PC-3 (cell line): ENCODE measurements around the gene LRFN5. TPM values are rescaled to one million over a fixed set of nuclear protein-coding genes. Genes with fewer than 3 reads are reported as not detected.
"Not testable (repeated sequence)": the region's sequence is repeated elsewhere in the genome, so short reads cannot be mapped to it uniquely, and the experiment has no call there.

Source experiments
- ATAC-seq: fragments of 200-7000 bp; cut with Tn5 transposase; 2 replicates; pipeline ENCODE4 v1.9.1; 2020; ENCODE audit warnings: mild to moderate bottlenecking, moderate library complexity
- BruUV-seq: library from RNA; stranded (reverse); fragments of 400-500 nt; replicated peaks from 2 replicates; lab custom pipeline; 2021; lab: Mats Ljungman, UMichigan
- CTCF ChIA-PET: fragments of 300-600 bp; sonication (Branson Sonifier 250); formaldehyde crosslinking; loops from one replicate; lab custom pipeline; 2022; ENCODE audit warnings: antibody characterized with exemption; lab: Charles Lee
- POLR2A ChIA-PET: fragments of 300-600 bp; sonication (Branson Sonifier 250); formaldehyde crosslinking; loops from one replicate; lab custom pipeline; 2022; ENCODE audit warnings: antibody characterized with exemption; ENCODE audit not compliant: unreplicated experiment; lab: Charles Lee
- DNase-seq: peaks from one replicate; pipeline ENCODE4 v3.0.0-alpha.2; 2015
- H2AFZ ChIP-seq: fragments of 300-600 bp; sonication (generic); 2 replicates; pipeline ENCODE4 v1.6.0; 2016; ENCODE audit warnings: antibody characterized with exemption, low read length
- H3F3A ChIP-seq: fragments of 300-600 bp; sonication (generic); one replicate; pipeline ENCODE4 v1.6.0; 2017; ENCODE audit warnings: antibody characterized with exemption, low read length, control low read depth, mild to moderate bottlenecking; ENCODE audit not compliant: unreplicated experiment
- H3K27ac ChIP-seq: fragments of 300-600 bp; sonication (generic); 2 replicates; pipeline ENCODE4 v1.5.1; 2016; ENCODE audit warnings: mild to moderate bottlenecking, low read length
- H3K27me3 ChIP-seq: fragments of 300-600 bp; sonication (generic); 2 replicates; pipeline ENCODE4 v1.6.1; 2016; ENCODE audit warnings: low read length, mixed read lengths
- H3K36me3 ChIP-seq: fragments of 300-600 bp; sonication (generic); 2 replicates; pipeline ENCODE4 v1.6.1; 2016; ENCODE audit warnings: low read depth, mixed run types, low read length, mixed read lengths
- H3K4me1 ChIP-seq: fragments of 300-600 bp; sonication (generic); 2 replicates; pipeline ENCODE4 v1.5.1; 2016; ENCODE audit warnings: low read length; ENCODE audit not compliant: insufficient read depth
- H3K4me2 ChIP-seq: fragments of 300-600 bp; sonication (generic); 2 replicates; pipeline ENCODE4 v1.6.0; 2016; ENCODE audit warnings: low read length
- H3K4me3 ChIP-seq: fragments of 300-600 bp; sonication (generic); 2 replicates; pipeline ENCODE4 v1.5.1; 2016; ENCODE audit warnings: mild to moderate bottlenecking, low read length, mixed read lengths
- H3K79me2 ChIP-seq: fragments of 300-600 bp; sonication (generic); 2 replicates; pipeline ENCODE4 v1.6.1; 2017; ENCODE audit warnings: low read length, mixed read lengths
- H3K9ac ChIP-seq: fragments of 300-600 bp; sonication (generic); 2 replicates; pipeline ENCODE4 v1.6.0; 2016; ENCODE audit warnings: mild to moderate bottlenecking, low read length
- H3K9me2 ChIP-seq: fragments of 300-600 bp; sonication (generic); replicated peaks from 2 replicates; pipeline ENCODE4 v1.6.1; 2016; ENCODE audit warnings: mixed run types, low read length, mixed read lengths
- H3K9me3 ChIP-seq: fragments of 300-600 bp; sonication (generic); 2 replicates; pipeline ENCODE4 v1.6.1; 2016; ENCODE audit warnings: low read length, mixed read lengths
- H4K20me1 ChIP-seq: fragments of 300-600 bp; sonication (generic); 2 replicates; pipeline ENCODE4 v1.6.1; 2016; ENCODE audit warnings: low read length, mixed read lengths
- CTCF ChIP-seq: fragments of 300-600 bp; sonication (generic); conservative IDR thresholded peaks from 2 replicates; pipeline ENCODE4 v1.5.1; 2017; ENCODE audit warnings: antibody characterized with exemption, low read depth, mild to moderate bottlenecking, low read length
- EZH2 ChIP-seq: fragments of 300-600 bp; sonication (generic); IDR thresholded peaks from one replicate; pipeline ENCODE4 v1.6.1; 2017; ENCODE audit warnings: antibody characterized with exemption, mild to moderate bottlenecking, low read length; ENCODE audit not compliant: unreplicated experiment
- EZH2phosphoT487 ChIP-seq: fragments of 300-600 bp; sonication (generic); IDR thresholded peaks from 2 replicates; pipeline ENCODE4 v1.6.1; 2018; ENCODE audit warnings: mild to moderate bottlenecking, antibody characterized with exemption, low read length, borderline replicate concordance
- intact Hi-C: fragments of 100-400 bp; cut with micrococcal nuclease; formaldehyde crosslinking; loops from 2 replicates; pipeline ENCODE4 v1.9.0; 2023
- total RNA-seq: library from RNA; depleted of rRNA; stranded (reverse); fragments of >200 nt; gene quantifications from 2 replicates; pipeline ENCODE4 v1.2.3, GENCODE V29; 2014

Gene LRFN5
- total RNA-seq, 1 experiment from 2014 or later, result not detected

GRCh38 chr14:41597647-41598046, 9.0 kb upstream of the LRFN5 start:
- Histone ChIP-seq H3K79me2 (no peaks in the 10 kb centered on the region), H3K4me2 (no peak overlapping the region), H4K20me1 (no peaks in the 10 kb centered on the region), H3K4me3 (no peak overlapping the region), H3K36me3 (no peaks in the 10 kb centered on the region), H3K27me3 (peaks cover 4% of the 10 kb centered on the region; the same call in 1 of the 2 replicates), H3K9ac (no peak overlapping the region), H3K27ac (no peak overlapping the region), H3K4me1 (no peaks in the 10 kb centered on the region), H3F3A (no peaks in the 10 kb centered on the region), H2AFZ (no peak overlapping the region), H3K9me2 (no peaks in the 10 kb centered on the region), H3K9me3 (no peaks in the 10 kb centered on the region)
- CTCF ChIA-PET, result interaction anchor here (0.6 kb wide), 1 partner anchor 823 kb away, joined by 4 read pairs; no protein-coding TSS in a partner anchor
- ATAC-seq, result no peak
- POLR2A ChIA-PET, result no interaction called here
- DNase-seq, result no peak
- no TSS peak for BruUV-seq
- intact Hi-C loops, result no loop called here
- TF ChIP-seq EZH2, result no peak

DNA sequence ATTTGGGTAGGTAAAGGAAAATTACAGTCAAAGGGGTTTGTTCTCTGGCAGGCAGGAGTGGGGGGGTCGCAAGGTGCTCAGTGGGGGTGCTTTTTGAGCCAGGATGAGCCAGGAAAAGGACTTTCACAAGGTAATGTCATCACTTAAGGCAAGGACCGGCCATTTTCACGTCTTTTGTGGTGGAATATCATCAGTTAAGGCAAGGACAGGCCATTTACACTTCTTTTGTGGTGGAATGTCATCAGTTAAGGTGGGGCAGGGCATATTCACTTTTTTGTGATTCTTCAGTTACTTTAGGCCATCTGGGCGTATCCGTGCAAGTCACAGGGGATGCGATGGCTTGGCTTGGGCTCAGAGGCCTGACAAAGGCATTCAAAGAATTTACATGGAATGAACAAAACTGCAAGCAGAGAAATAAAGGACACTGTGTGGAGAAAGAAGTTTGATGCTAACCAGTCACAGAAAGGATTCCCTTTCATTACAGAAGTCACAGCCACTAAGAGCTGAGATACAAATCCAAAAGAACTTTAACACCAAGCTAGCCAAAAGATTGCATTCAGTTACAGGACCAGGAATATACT, 6.8 kb upstream of the LRFN5 start:
- not testable (repeated sequence) for H2AFZ ChIP-seq, H3K4me1 ChIP-seq

DNA sequence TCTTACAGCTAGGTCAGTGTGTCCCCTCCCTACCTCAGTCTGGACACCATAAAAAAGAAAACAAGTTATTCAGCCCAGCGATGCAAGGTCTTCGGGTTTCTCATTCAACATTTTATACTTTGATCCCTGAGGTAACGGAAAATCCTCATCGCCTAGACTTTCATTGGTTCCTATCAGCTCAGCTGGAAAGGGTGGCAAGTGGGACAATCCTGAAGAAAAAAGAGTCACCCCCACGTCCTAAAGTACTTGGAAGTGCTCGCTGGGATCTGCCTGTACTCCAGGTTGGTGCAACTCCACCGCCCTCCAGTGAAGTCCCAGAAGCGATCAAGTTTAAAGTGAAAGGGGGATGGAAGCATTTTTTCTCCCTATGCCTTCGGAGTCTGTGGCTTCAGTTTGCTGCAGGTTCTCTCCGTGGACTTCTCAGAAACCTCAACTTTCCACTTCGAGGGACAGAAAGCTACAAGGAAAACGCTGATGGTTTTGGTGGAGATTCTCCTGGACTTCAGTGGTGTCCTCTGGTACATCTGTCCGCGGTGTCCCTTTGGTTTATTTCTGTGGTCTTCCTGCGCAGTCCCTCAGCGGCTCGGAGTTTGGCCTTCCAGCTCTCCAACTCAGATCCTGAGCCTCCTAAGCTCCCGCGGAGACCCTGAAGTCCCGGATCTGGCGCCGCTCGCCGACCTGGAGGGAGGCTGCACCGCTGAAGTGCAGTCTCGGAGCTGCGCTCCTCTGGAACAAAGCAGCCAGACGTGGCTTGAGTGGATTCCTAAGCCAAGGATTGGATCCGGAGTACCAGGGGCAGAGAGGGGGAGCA, 1.8 kb upstream of the LRFN5 start:
- Histone ChIP-seq H3K9me3 (no peaks in the 10 kb centered on the region), H3K9me2 (no peaks in the 10 kb centered on the region), H3F3A (no peaks in the 10 kb centered on the region), H3K27me3 (peaks cover 67% of the 10 kb centered on the region), H4K20me1 (no peaks in the 10 kb centered on the region), H2AFZ (no peak overlapping the region), H3K9ac (no peak overlapping the region), H3K4me2 (no peak overlapping the region), H3K27ac (no peak overlapping the region), H3K36me3 (no peaks in the 10 kb centered on the region), H3K4me1 (no peaks in the 10 kb centered on the region), H3K4me3 (no peak overlapping the region), H3K79me2 (no peaks in the 10 kb centered on the region)
- no peak for TF ChIP-seq EZH2
- no peak for TF ChIP-seq EZH2phosphoT487
- no peak for TF ChIP-seq CTCF
- no TSS peak for BruUV-seq
- ChIA-PET CTCF (no interaction called here), POLR2A (no interaction called here)
- DNase-seq (no peak), ATAC-seq (no peak)
- intact Hi-C loops, result loop anchor here (5.0 kb wide), 2 partner anchors 662 to 1618 kb away; no protein-coding TSS in a partner anchor

More for the DNA sequence above, 6.8 kb upstream of the LRFN5 start:
- H3K27me3 ChIP-seq, result peaks cover 18% of the 10 kb centered on the region
- intact Hi-C loops, result loop anchor here (5.0 kb wide), 1 partner anchor 1613 kb away; no protein-coding TSS in a partner anchor
- POLR2A ChIA-PET, H3K9ac ChIP-seq, H3K79me2 ChIP-seq, H3K9me2 ChIP-seq, H3K4me2 ChIP-seq, H3K4me3 ChIP-seq, H3K9me3 ChIP-seq, DNase-seq, ATAC-seq, H3K36me3 ChIP-seq, BruUV-seq, H3F3A ChIP-seq, H3K27ac ChIP-seq, H4K20me1 ChIP-seq: not testable (repeated sequence)
- CTCF ChIA-PET, result interaction anchor here (0.9 to 1.0 kb wide), 3 partner anchors 24 to 615 kb away, joined by 3 to 8 read pairs (median 3); no protein-coding TSS in a partner anchor
